Epithelial cell of esophagus (primary cell): ENCODE data around the gene FOSB.
A peak's percentile ranks its signal among the peaks of the same experiment; 100 is the strongest.

Experiments used
- DNase-seq: peaks from one replicate; pipeline ENCODE4 v3.0.0; 2010; ENCODE audit warnings: low read depth
- H3K4me3 ChIP-seq: 2 replicates; pipeline ENCODE4 v1.5.1; 2011; ENCODE audit warnings: mild to moderate bottlenecking, low read length, control low read depth
- TF ChIP-seq, protein P1 (sequence below): IDR thresholded peaks from 2 replicates; pipeline ENCODE4 v1.5.1; 2011; ENCODE audit warnings: low read depth, mild to moderate bottlenecking, low read length, control low read depth, inconsistent platforms; ENCODE audit not compliant: insufficient read depth; ENCODE audit errors: missing control alignments

FOSB gene

DNA sequence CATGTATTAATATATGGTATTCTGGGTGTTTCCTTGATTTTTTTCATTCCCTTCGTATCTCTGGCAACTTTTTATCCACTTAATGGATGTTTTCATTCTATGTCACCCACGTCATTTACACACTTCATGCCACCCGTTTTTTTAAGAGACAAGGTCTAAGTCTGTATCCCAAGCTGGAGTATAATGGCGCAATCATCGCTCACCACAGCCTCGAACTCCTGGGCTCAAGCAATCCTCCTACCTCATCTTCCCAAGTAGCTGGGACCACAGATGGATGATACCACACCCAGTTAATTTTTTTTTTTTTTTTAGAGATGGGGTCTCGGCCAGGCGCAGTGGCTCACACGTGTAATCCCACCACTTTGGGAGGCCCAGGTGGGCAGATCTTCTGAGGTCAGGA, 36.1 kb downstream of the FOSB start:
- TF ChIP-seq, protein P1, sequence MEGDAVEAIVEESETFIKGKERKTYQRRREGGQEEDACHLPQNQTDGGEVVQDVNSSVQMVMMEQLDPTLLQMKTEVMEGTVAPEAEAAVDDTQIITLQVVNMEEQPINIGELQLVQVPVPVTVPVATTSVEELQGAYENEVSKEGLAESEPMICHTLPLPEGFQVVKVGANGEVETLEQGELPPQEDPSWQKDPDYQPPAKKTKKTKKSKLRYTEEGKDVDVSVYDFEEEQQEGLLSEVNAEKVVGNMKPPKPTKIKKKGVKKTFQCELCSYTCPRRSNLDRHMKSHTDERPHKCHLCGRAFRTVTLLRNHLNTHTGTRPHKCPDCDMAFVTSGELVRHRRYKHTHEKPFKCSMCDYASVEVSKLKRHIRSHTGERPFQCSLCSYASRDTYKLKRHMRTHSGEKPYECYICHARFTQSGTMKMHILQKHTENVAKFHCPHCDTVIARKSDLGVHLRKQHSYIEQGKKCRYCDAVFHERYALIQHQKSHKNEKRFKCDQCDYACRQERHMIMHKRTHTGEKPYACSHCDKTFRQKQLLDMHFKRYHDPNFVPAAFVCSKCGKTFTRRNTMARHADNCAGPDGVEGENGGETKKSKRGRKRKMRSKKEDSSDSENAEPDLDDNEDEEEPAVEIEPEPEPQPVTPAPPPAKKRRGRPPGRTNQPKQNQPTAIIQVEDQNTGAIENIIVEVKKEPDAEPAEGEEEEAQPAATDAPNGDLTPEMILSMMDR = no peak
- DNase-seq = no peak
- no peak overlapping the region for H3K4me3 ChIP-seq

DNA sequence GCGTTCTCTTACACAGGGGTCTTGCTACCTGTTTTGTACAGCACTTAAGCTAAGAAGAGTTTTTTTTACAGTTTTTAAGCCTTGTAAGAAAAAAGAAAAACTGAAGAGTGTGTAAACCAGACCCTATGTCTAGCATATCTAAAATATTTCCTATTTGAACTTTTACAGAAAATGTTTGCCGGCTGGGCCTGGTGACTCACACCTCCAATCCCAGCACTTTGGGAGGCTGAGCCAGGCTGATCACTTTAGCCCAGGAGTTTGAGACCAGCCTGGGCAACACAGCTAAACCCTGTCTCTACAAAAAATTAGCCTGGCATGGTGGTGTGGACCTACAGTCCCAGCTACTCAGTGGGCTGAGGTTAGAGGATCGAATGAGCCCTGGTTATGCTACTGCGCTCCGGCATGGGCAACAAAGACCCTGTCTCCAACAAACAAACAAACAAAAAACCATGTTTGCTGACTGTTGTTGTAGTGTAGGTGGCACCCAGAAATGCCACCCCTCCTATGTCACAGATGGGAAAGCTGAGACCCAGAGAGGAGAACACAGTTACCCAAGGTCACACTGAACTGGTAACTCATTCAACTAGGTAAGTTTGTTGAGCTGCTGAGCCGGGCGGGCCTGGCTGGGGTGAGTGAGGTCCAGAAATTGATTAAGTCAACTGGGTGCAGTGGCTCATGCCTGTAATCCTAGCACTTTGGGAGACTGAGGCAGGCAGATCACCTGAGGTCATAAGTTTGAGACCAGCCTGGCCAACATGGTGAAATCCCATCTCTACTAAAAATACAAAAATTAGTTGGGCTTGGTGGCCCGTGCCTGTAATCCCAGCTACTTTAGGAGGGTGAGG, 37.6 kb downstream of the FOSB start:
- TF ChIP-seq, protein P1 = no peak
- no peak for DNase-seq
- no peak overlapping the region for H3K4me3 ChIP-seq

DNA sequence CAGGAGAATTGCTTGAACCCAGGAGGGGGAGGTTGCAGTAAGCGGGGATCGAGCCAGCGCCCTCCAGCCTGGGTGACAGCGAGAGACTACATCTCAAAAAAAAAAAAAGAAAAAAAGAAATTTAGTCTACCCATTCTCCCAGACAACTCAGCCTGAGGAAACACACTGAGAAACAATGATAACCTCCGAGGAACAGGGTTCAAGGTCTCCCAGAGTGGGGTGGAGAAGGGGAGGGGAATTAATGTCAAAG, 38.1 kb downstream of the FOSB start:
- H3K4me3 ChIP-seq = peak overlapping the region; percentile 96
- TF ChIP-seq, protein P1 = no peak

DNA sequence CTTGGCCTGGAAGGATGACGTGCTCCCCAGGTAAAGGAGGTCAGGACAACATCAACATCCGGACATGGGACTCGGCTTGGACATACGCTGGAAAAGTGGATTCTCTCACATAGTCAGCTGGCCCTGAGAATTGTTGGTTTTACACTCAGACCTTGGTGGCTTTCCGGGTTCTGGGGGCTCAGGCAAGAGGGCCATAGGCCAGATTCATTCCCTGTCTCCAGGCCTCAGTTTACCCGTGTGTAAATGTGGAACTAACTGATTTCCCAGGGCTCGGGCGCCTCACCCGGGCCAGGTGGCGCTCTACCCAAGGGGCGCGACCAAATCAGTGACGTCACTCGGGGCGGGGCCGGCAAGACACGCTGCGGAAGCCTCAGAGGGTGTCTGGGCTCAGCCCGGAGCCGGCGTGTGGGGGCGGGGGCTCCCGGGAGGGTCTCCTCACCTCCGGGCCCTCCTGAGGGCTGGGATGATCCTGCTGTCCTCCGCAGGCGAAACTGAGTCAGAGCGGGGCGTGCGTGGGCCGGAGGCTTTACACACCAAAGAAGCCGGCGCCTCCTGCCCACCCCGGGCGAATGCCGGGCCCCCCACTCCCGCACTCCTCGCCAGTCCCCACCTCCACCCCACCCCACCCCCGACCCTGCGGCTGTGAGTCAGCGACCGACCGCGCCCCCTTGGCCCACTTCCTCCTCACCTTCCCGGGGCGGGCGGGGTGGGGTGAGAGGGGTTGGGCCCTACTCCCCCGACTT, 38.6 kb downstream of the FOSB start:
- peak overlapping the region; percentile 96 for H3K4me3 ChIP-seq
- TF ChIP-seq, protein P1 = peak; percentile 53
- DNase-seq = peak; percentile 97

More for the DNA sequence above, 38.1 kb downstream of the FOSB start:
- no peak for DNase-seq

DNA sequence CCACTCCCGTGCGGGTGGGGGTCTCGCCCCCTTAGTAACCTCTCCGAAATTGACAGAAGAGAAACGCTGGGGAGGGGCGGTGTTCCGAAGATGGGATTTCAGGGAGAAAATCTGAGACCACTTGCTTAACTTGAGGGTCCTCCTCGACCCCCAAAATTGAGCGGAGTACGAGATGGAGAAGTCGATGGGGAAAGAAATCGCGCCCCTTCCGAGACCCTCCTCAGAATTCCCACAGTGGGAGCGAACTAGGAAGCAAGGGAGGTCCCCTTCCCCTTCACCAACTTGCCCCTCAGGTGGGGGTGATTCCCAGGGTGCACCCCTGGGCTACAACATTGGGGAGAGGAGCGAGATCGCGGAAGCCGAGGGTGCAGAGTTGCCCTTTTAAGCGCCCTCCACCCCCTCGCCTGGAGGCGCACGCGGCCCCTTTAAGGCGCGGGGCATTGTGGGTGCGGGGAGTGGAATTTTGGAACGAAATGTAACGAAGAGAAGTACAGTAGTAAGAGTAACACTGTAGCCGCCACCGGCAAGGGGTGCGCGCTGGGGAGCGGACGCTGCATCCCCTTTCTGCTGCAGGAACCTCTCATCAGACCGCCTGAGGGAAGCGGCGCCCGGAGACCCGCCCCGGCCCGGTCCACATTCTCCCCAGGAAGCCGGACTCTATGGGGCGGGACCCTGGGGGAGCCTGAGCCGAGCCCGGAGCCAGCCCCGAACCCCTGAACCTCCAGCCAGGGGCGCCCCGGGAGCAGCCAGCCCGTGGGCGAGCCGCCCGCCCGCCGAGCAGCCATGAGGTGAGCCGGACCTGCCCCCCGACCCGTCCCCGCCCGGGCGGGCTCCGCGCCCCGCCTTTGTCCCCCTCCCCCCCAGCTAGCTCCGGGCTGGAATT, 39.4 kb downstream of the FOSB start, which contains the start of gene VASP:
Gene VASP, plus strand, starts transcription at position 491 of the 883 bp plus-strand sequence. Its CDS starts 293 bp downstream, at position 784.
- H3K4me3 ChIP-seq = peak within 1 kb of the TSS; percentile 96
- TF ChIP-seq, protein P1 = no peak
- peak; percentile 93 for DNase-seq

DNA sequence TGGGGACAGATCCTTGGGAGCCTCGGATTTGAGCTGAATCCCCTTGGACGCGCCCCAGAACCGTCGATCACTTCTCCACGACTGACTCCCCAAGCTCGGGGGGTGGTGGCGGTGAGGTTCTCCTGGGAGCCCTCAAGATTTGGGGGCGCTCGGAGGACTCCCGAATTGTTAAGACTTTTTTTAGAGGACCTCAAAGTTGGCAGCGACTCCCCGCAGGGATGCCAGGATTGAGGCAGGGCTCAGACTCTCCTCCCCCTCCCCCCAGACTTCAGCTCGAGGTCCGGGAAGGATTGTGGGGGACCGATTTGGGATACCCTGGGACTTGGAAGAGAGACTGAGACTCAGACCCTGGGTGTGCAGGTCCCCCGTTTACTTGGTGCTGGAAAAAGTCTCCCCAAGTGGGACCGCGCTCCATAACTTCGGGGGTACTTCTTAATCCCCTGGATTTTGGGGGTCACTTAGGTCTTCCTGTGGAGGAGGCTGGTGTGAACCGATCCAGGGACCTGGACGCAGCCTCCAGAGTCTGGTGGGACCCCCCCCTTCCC, 40.1 kb downstream of the FOSB start:
- TF ChIP-seq, protein P1 = no peak
- DNase-seq = no peak
- peak overlapping the region; percentile 96 for H3K4me3 ChIP-seq
